ENCODE measurements around the gene ZNF383.
"Not testable (repeated sequence)": the region's sequence is repeated elsewhere in the genome, so short reads cannot be mapped to it uniquely, and the experiment has no call there.

ZNF383 gene

DNA sequence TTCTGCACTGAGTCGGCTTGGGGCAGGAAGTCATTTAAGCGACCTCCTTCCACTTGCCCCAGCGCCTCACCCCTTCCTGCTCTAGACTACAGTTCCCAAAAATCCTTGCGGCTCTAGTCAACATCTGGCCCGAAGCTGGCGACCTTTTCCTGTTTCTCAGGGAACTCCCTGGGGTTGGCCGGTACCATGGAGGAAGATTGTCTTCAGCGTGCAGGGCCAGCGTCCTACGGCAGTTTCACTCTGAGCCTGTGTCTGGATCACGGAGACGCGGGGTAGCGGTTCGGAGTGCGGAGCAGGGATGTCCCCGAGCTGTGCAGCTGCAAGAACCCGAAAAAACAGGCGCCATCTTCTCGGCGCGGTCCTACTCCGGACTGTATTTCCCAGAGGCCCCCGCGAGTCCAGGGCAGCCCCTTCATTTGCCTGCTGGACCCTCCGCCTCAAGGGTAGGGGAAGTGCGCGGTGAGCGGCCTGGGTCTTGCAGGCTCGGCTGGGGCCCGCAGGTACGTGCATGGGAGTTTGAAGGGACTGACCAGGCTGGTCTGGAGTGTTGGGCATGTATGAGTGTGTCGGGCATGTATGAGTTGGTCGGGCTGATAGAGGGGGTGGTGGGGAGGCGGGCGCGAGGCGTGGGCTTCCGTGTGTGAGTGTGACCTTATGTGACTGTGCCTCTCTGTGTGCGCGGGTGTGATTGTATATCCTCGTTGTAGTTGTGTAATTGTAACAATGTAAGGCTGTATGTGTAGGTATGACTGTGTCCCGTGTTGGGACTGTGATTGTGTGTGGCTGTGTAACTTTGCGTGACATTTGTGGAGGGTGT is at the start of gene ZNF383:
TSS of gene ZNF383 (plus strand) at position 440 of the 817 bp plus-strand sequence. CDS start 12,240 bp downstream, outside the sequence.
- DNase-seq, result peak; percentile 69 to 74

DNA sequence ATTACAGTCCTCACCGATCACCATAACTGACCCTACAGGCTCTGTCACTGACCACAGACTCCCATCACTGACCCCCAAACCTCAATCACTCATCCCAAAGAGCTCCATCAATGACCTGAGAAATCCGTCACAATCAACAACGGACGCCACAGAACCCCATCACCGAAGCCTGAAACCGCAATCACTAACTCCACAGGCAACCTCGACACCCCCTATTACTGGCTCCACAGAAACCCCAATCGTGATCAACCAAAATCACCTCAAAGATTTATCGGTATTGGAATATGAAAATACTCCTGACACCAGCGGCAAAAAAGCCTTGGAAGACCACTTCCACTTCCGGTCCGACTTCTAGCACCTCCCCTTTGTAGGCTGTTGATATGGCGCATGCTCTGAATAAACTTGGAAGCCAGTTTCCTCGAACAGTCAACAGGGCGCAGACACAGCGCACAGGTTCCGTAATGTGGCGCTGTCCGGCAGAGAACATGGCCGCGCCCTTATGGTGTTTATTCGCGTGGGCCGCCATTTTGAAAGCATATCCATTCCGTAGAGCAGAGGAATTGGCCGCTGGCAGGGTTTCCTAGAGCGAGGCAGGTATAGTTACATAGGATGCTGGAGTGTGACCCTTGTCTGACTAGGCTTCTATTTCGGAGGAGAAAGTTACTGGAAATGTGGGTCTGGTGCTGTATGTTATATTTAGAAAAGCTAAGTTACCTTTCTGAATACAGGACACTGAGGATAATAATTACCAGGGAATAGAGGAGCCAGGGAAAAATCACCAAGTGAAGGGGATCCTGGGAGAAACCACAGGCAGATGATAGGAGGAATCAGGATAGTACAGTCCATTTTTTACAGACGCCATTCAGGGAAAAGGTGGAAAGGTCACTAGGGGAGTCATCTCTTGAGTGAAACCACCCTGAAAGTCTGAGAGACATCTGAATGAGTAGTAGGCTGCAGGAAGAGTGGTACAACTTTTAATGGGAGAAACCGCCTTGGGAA is 45.3 kb upstream of the ZNF383 start, which contains the start of gene ZNF585A:
TSS of gene ZNF585A (minus strand) at position 328 of the 999 bp plus-strand sequence. CDS start 2,785 bp downstream, outside the sequence.
- DNase-seq, result peak; percentile 76 to 78

DNA sequence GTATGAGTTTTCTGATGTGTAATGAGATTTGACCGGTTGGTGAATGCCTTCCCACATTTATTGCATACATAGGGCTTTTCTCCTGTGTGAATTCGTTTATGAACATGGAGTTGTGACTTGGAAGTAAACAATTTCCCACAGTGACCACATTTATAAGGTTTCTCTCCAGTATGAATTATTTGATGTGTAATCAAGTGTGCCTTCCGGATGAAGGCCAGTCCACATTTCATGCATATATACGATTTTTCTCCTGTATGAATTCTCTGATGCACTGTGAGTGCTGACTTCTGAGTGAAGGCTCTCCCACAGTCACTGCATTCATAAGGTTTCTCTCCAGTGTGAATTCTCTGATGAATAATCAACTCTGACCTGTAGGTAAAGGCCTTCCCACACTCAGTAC is 31.9 kb upstream of the ZNF383 start:
- DNase-seq, result not testable (repeated sequence)

DNA sequence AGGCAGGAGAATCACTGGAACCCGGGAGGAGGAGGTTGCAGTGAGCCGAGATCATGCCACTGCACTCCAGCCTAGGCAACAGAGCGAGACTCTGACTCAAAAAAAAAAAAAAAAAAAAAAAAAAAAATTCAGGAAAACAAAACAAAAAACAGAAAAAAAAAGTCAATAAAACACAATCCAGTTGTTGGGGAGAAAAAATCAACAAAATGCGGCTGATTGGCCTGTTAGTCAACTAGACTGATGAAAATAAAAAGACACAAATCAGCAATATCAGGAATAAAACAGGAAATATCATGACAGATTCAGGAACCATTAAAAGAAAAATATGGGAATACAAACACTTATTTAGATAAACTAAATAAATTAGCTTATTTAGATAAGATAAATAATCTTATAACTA is 22.8 kb upstream of the ZNF383 start:
- DNase-seq, result not testable (repeated sequence)

DNA sequence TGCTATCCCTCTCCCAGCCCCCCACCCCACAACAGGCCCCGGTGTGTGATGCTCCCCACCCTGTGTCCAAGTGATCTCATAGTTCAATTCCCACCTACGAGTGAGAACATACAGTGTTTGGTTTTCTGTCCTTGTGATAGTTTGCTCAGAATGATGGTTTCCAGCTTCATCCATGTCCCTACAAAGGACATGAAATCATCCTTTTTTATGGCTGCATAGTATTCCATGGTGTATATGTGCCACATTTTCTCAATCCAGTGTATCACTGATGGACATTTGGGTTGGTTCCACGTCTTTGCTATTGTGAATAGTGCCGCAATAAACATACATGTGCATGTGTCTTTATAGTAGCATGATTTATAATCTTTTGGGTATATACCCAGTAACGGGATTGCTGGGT is 20.9 kb upstream of the ZNF383 start:
- not testable (repeated sequence) for DNase-seq

DNA sequence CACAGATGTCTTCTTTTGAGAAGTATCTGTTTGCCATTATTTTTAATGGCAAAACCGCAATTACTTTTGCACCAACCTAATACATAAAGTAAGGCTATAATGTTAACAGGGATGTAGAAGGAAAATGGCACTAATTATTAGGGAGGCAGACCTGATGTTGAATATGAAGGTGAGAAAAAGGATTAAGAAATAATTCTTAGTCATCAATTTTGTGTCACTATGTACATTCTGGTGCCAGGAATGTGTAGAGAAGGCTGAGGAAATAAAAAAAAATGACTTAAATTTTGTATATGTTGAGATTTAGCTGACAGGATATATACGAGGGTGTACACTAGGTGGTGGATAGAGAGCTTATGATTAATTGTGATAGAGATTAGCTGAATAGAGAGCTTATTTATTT is 20.2 kb upstream of the ZNF383 start:
- DNase-seq, result no peak

DNA sequence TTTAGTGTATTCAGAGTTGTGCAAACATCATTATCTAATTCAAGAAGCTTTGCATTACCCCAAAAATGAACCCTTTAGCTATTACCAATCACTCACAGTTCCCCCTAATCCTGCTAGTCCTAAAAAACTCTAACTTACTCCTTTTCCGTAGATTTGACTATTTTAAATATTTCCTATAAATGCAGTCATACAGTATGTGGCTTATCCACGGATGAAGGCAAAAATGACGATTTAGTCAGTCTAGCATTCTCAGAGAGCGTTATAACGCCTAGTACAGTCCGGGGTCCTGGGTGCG is 587 bp upstream of the ZNF383 start:
- DNase-seq, result no peak

DNA sequence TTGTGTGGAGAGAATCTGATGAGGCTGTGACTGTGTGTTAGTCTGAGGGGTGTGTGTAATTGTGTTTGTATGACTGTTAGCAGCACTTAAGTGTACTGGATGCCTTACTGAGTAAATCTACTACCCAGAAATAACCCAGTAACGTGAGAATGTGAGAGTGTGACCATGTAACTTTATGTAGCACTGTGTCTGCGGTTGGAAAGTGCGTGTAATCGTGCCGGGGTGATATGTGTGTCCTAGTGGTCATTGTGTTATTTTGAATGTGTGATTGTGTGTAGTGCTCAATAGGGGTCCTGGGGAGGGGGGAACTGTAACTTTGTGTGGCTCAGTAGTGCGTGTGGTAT is 550 bp downstream of the ZNF383 start:
- no peak for DNase-seq

DNA sequence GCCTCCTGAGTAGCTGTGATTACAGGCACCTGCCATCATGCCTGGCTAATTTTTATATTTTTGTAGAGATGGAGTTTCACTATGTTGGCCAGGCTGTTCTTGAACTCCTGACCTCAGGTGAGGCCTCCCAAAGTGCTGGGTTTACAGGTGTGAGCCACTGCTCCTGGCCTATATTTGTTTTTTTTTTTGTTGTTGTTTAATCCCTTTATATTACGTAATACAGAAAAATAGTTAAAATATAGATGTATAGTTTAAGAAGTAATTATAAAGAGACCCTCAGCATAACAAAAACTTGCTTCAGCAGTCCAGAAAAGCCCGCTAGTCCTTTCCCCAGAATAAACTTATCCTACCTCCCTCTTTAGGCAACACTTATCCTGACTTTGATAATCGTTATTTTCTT is 2.4 kb downstream of the ZNF383 start:
- DNase-seq, result no peak

DNA sequence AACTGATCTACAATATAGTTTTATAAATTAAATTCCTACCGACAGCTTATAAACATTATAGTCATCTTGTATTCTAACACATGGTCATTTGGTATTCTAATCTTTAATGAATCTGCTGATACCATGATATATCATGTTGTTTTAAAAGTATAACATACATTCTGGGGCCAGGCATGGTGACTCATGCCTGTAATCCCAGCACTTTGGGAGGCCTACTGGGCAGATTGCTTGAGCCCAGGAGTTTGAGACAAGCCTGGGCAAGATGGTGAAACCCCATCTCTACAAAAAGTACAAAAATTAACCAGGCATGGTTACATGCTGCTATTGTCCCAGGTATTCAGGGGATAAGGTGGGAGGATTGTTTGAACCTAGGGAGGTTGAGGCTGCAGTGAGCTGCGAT is 3.1 kb downstream of the ZNF383 start:
- no peak for DNase-seq

DNA sequence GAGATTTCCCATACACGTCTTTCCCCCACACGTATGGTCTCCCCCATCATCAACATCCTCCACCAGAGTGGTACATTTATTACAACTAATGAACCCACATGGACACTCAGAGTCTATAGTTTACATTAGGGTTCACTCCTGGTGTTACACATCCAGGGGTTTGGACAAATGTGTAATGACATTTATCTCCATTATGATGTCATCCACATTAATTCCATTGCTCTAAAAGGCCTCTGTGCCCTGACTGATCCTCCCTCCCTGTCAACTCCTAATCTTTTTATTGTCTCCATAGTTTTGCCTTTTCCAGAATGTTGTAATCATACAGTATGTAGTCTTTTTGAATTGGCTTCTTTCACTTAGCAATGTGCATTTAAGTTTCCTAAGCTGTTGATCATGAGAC is 8.2 kb downstream of the ZNF383 start:
- no peak for DNase-seq

DNA sequence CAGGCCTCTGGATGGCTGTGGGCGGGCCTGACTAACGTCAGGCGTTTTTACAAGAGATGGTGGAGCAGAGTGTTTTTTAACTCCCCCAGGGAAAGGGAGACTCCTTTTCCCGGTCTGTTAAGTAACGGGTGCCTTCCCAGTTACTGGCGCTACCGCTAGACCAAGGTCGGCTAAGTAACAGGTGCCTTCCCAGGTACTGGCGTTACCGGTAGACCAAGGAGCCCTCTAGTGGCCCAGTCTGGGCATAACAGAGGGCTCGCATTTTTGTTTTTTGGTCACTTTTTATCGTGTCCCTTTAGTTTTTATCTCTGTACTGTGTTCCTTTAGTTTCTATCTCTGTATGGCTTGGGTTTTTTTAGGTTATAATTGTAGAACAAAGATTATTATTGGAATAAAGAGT is 10.0 kb downstream of the ZNF383 start:
- peak; percentile 29 to 32 for DNase-seq

DNA sequence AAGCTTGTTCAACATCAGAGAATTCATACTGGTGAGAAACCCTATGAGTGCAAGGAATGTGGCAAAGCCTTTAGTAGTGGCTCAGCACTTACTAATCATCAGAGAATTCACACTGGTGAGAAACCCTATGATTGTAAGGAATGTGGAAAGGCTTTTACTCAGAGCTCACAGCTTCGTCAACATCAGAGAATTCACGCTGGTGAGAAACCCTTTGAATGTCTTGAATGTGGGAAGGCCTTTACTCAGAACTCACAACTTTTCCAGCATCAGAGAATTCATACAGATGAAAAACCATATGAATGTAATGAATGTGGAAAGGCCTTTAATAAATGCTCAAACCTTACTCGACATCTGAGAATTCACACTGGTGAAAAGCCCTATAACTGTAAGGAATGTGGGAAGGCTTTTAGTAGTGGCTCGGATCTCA is 25.2 kb downstream of the ZNF383 start:
- no peak for DNase-seq

DNA sequence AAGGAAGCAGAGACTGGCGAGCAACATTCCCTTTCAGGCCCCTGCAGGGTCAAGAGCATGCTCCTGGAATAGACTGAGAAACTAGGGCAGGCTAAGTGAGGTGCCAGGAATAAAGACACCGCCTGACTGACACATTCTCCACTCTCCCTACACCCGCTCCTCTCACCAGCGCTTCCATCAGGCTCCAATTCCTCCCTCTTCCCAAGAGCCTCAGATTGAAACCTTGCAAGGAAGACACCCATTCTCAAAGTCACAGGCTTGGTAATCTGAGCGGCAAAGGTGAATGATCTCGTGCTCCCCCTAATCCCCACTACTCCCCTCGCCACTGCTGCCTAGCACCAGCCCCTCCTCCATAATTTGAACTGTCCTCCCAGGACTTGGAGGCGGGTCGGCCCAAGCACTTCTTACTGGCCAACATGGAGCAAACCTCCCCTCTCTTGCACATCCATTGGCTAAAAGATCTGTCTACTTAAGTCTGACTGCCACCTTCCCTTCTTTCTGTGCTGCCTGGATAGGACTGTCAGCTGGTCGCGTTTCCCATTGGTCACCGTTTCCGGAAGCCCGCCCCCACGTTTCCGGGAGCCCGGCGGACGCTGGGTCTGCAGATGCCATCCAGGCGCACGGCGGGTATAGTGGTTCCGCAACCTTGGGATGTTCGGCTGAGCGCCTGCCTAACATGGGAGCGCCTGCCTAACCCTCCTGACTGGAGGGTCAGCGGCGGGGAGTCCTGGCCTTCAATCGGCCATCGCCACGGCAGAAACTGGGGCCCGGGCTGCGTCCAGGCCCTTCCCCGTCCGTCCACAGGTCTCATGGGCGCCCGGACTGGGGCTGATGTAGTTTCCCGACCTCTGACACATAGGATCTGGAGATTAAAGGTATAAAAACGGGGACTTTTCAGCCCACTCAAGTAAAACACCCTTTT is 33.6 kb downstream of the ZNF383 start:
- DNase-seq, result peak; percentile 6 to 12

DNA sequence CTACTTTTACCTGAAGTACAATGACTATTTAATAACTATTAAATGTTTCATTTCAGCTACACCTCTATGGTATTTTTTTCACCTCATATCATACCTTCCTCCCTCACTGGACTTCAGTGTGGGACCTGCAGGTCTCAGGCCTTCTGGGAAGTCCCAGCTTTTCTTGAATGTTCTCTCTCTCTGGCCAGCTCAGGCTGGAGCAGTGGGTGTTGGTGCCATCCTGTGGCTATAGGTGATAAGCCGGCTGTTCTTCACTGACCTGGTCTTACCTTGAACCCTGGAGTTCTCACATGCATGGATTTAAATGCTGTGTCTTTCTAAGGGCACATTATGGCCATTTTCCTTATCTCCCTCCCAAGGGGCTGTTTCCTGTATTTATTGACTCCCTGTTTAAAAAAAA is 45.0 kb downstream of the ZNF383 start:
- DNase-seq, result not testable (repeated sequence)

DNA sequence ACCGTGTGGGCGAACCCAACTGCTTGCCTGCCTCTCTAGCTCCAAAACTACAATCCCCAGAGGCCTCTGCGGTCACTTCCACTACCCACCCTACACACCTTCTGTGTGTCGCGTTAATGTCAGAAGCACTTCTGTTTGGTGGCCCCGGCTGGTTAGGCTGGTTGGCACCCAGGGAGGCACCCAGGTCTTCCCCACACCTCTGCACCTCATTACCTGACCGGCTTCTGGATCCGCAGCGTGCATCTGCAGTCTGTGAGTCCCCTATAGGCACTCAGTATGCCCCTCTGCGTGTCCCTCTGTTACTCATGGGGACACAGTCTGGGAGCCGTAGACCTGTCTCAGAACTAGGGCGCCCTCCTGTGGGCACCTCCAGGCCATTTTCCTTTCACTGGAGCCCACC is 49.0 kb downstream of the ZNF383 start:
- not testable (repeated sequence) for DNase-seq

DNA sequence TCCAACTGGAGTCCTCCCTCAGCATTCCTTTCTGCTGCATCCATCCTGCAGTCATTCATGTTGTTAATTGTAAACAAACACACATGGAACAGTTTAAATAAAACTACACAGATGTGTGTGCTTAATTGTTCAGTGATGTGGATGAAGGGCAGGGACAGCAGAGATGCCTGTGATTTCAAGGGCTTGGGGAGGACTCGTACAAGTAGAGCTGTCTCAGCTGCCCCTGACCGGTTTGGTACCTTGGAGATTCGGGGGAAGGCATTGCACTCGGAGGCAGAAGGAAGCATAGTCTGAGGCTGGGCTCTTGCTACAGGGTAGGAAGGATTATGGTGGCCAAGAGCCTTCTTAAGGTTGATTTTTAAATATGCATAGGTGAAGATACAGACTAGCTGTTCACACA is 49.7 kb downstream of the ZNF383 start:
- DNase-seq, result not testable (repeated sequence)

DNA sequence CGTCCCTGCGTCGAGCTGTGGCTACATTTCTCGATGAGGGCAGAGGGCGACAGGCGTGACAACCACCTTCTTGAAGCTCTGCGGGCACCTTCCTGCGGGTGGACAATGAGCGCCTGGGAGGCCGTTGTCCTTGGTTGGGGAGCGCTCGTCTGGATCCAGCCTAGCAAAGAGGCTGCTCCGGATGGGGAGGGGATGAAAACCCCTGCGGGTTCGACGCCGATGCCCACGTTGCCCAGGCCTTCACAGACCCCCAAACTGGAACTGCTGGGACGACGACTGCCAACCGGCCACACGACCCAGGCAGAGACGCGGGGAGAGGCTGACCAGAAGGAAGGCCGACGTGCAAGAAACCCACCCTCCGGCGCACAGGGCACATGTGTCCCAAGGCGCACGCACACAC is 62.6 kb downstream of the ZNF383 start:
- DNase-seq, result not testable (repeated sequence)

DNA sequence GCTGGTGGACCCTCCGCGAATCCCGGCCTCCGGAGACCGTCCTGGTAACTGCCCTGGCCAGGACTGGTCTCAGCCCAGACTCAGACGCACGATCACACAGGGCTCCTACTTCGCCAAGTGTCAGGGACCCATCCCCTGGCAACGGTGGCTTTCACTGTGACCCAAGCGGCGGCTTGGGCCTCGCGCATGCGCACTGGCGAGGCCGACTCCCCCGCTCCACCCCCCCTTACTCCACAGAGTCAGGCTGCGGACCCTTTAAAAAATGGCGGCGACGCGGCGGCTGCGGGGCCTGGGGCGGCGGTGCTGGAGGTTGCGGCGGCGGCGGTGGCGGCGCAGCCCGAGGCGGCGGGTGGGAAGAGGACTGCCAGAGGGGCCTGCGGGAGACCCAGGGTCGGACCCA is 66.0 kb downstream of the ZNF383 start:
- not testable (repeated sequence) for DNase-seq

DNA sequence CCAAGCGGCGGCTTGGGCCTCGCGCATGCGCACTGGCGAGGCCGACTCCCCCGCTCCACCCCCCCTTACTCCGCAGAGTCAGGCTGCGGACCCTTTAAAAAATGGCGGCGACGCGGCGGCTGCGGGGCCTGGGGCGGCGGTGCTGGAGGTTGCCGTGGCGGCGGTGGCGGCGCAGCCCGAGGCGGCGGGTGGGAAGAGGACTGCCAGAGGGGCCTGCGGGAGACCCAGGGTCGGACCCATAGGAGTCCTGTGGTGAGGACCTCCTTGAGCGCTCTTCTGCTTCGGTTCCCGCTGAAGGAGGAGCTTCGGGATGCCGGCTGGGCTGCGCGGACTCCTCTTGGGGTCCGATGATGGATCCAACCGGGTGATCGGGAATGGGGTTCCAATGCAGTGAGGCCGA is 71.2 kb downstream of the ZNF383 start:
- DNase-seq, result not testable (repeated sequence)

DNA sequence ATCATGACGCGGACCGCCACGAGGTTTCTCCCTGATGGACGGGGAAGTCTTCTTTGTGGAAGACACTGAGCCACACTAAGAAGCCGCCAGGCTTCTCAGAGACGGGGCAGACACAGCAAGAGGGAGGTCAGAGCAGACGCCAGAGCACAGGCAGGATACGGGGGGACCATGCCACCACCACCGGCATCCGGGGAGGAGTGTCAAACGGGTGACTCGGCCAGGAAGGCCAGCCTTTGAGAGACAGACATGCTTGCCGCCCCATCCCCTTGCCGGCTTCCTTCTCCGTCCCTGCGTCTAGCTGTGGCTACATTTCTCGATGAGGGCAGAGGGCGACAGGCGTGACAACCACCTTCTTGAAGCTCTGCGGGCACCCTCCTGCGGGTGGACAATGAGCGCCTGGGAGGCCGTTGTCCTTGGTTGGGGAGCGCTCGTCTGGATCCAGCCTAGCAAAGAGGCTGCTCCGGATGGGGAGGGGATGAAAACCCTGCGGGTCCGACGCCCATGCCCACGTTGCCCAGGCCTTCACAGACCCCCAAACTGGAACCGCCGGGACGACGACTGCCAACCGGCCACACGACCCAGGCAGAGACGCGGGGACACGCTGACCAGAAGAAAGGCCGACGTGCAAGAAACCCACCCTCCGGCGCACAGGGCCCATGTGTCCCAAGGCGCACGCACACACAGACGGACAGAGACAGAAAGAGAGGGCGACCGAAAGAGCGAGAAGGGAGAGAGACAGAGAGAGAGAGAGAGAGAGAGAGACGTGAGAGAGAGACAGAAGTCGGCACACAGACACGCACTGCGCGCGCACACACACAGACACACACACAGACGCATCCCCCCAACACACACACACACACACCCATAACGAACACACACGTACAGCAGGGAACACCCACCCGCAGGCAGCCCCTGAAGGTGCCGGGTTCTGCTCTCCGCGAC is 75.3 kb downstream of the ZNF383 start:
- DNase-seq, result not testable (repeated sequence)

Measured in stimulated activated CD4-positive, alpha-beta T cell treated with anti-CD3 and anti-CD28 coated beads, Interleukin-2, amount 100 ng/mL, for 48 hours (primary cell).